HCT116 (cell line): Measurements from ENCODE around the gene VPS9D1. TPM values are rescaled to one million over a fixed set of nuclear protein-coding genes. Genes with fewer than 3 reads are reported as not detected.

ENCODE experiments used
- ATAC-seq: fragments of 200-7000 bp; cut with Tn5 transposase; 2 replicates; pipeline ENCODE4 v1.9.1; 2020; ENCODE audit warnings: mild to moderate bottlenecking, moderate library complexity
- BruUV-seq: library from RNA; stranded (reverse); fragments of 400-500 nt; replicated peaks from 2 replicates; lab custom pipeline; 2021; lab: Mats Ljungman, UMichigan
- CTCF ChIA-PET: fragments of 300-600 bp; sonication (Branson Sonifier 250); formaldehyde crosslinking; loops from one replicate; lab custom pipeline; 2021; ENCODE audit warnings: antibody characterized with exemption; lab: Charles Lee
- POLR2A ChIA-PET: fragments of 300-600, 350-600 bp; sonication (Branson Sonifier 250); formaldehyde crosslinking; loops from one replicate; lab custom pipeline; 2021; ENCODE audit warnings: antibody characterized with exemption; lab: Charles Lee
- RAD21 ChIA-PET, 2 experiments: fragments of 300-600 bp; sonication (Branson Sonifier 250); formaldehyde crosslinking; loops; one replicate each; lab custom pipeline; 2023; ENCODE audit warnings: low total read pairs in 2 of 2; ENCODE audit not compliant: uncharacterized antibody in 2 of 2, unreplicated experiment in 2 of 2, low non-redundant PET in 1 of 2; lab: Charles Lee
- DNase-seq: peaks from one replicate; pipeline ENCODE4 v3.0.0-alpha.2; 2010; ENCODE audit warnings: low read depth, low spot score
- H2AFZ ChIP-seq: fragments of 200-600 bp; shearing (Covaris generic), sonication (generic); 2 replicates; pipeline ENCODE4 v1.6.1; 2017; ENCODE audit warnings: low read depth, mixed run types, mixed read lengths, antibody characterized with exemption, low read length; ENCODE audit not compliant: poor library complexity, severe bottlenecking
- H3K27ac ChIP-seq: 2 replicates; pipeline ENCODE4 v1.5.1; 2012; ENCODE audit warnings: low read depth, low read length
- H3K27me3 ChIP-seq: fragments of 200-600 bp; sonication (generic); 2 replicates; pipeline ENCODE4 v1.6.1; 2016; ENCODE audit warnings: mixed run types, low read length, mixed read lengths; ENCODE audit not compliant: insufficient read depth
- H3K36me3 ChIP-seq, 2 experiments: fragments of 200-500 bp in 1 of 2; fragments of 200-600 bp in 1 of 2; sonication (Bioruptor generic) in 1 of 2; sonication (generic) in 1 of 2; 2 replicates each; pipeline versions ENCODE4 v1.5.1 to v1.6.1; 2014 to 2016; ENCODE audit warnings: low read length in 2 of 2, inconsistent platforms in 1 of 2, mixed read lengths in 1 of 2, mixed run types in 1 of 2; ENCODE audit not compliant: insufficient read depth in 2 of 2, control insufficient read depth in 1 of 2
- H3K4me1 ChIP-seq, 2 experiments: fragments of 200-600 bp in 1 of 2; sonication (generic) in 1 of 2; 2 replicates each; pipeline versions ENCODE4 v1.5.1 to v1.6.1; 2012 to 2017; ENCODE audit warnings: low read length in 2 of 2, inconsistent platforms in 1 of 2, mild to moderate bottlenecking in 1 of 2, mixed read lengths in 1 of 2, mixed run types in 1 of 2, moderate library complexity in 1 of 2; ENCODE audit not compliant: insufficient read depth in 2 of 2, control insufficient read depth in 1 of 2
- H3K4me2 ChIP-seq: fragments of 200-600 bp; sonication (generic); 2 replicates; pipeline ENCODE4 v1.6.1; 2017; ENCODE audit warnings: mixed run types, low read length, mixed read lengths
- H3K4me3 ChIP-seq, 2 experiments: fragments of 200-600 bp in 1 of 2; sonication (generic) in 1 of 2; replicated peaks in 1 of 2; 2 replicates each; pipeline ENCODE4 v1.5.1; 2011 to 2016; ENCODE audit warnings: low read length in 2 of 2, control low read depth in 1 of 2, low read depth in 1 of 2, mild to moderate bottlenecking in 1 of 2, mixed read lengths in 1 of 2, mixed run types in 1 of 2
- H3K79me2 ChIP-seq: fragments of 200-600 bp; sonication (generic); 2 replicates; pipeline ENCODE4 v1.6.1; 2017; ENCODE audit warnings: mild to moderate bottlenecking, mixed run types, low read length, moderate library complexity, mixed read lengths; ENCODE audit not compliant: insufficient read depth
- H3K9ac ChIP-seq: fragments of 200-600 bp; sonication (generic); 2 replicates; pipeline ENCODE4 v1.6.1; 2016; ENCODE audit warnings: low read length, mixed read lengths
- H3K9me2 ChIP-seq: fragments of 200-600 bp; sonication (generic), shearing (Covaris generic); 2 replicates; pipeline ENCODE4 v1.6.1; 2017; ENCODE audit warnings: mixed run types, mild to moderate bottlenecking, moderate library complexity; ENCODE audit not compliant: insufficient read depth
- H3K9me3 ChIP-seq, 2 experiments: fragments of 200-500 bp in 1 of 2; fragments of 200-600 bp in 1 of 2; sonication (Bioruptor generic) in 1 of 2; sonication (generic) in 1 of 2; 2 replicates each; pipeline ENCODE4 v1.6.1; 2014 to 2017; ENCODE audit warnings: low read length in 2 of 2, mixed read lengths in 2 of 2, inconsistent platforms in 1 of 2, low read depth in 1 of 2, mild to moderate bottlenecking in 1 of 2, mixed run types in 1 of 2, moderate library complexity in 1 of 2; ENCODE audit not compliant: control insufficient read depth in 1 of 2, insufficient read depth in 1 of 2
- H4K20me1 ChIP-seq: fragments of 200-600 bp; sonication (generic), shearing (Covaris generic); 2 replicates; pipeline ENCODE4 v1.6.1; 2017; ENCODE audit warnings: mixed run types, mild to moderate bottlenecking, moderate library complexity; ENCODE audit not compliant: insufficient read depth
- CTCF ChIP-seq, 3 experiments: fragments of 200-600 bp in 1 of 3; sonication (generic) in 1 of 3; IDR thresholded peaks in 2 of 3; conservative IDR thresholded peaks in 1 of 3; 2 replicates each; pipeline ENCODE4 v1.5.1; 2012 to 2017; ENCODE audit warnings: low read depth in 2 of 3, low read length in 2 of 3, antibody characterized with exemption in 1 of 3, borderline replicate concordance in 1 of 3, control low read depth in 1 of 3, mild to moderate bottlenecking in 1 of 3, mixed read lengths in 1 of 3, mixed run types in 1 of 3, moderate library complexity in 1 of 3; ENCODE audit not compliant: insufficient read depth in 1 of 3
- ELF1 ChIP-seq: IDR thresholded peaks from 2 replicates; pipeline ENCODE4 v1.6.1; 2012; ENCODE audit warnings: low read depth, borderline replicate concordance
- JUND ChIP-seq: IDR thresholded peaks from 2 replicates; pipeline ENCODE4 v1.6.1; 2012
- POLR2AphosphoS5 ChIP-seq: IDR thresholded peaks from 2 replicates; pipeline ENCODE4 v1.6.1; 2011; ENCODE audit warnings: mild to moderate bottlenecking, low read depth, low read length, moderate library complexity
- SIN3A ChIP-seq: IDR thresholded peaks from 2 replicates; pipeline ENCODE4 v1.6.1; 2012; ENCODE audit warnings: low read depth
- SRF ChIP-seq: IDR thresholded peaks from 2 replicates; pipeline ENCODE4 v1.6.1; 2012; ENCODE audit warnings: low read depth
- ZBTB33 ChIP-seq: IDR thresholded peaks from 2 replicates; pipeline ENCODE4 v1.6.1; 2011; ENCODE audit warnings: mild to moderate bottlenecking, low read length, moderate library complexity; ENCODE audit not compliant: insufficient replicate concordance; ENCODE audit errors: extremely low read depth
- ZNF274 ChIP-seq: fragments of 200-500 bp; sonication (Bioruptor generic); IDR thresholded peaks from 2 replicates; pipeline ENCODE4 v1.6.1; 2014; ENCODE audit warnings: mild to moderate bottlenecking, low read depth, low read length, inconsistent platforms
- intact Hi-C: fragments of 100-400 bp; cut with micrococcal nuclease; formaldehyde crosslinking; loops from 2 replicates; pipeline ENCODE4 v1.10.0; 2022
- total RNA-seq: library from RNA; stranded (reverse); gene quantifications from one replicate; pipeline ENCODE4 v1.2.1, GENCODE V29; 2021; ENCODE audit not compliant: unreplicated experiment

Gene VPS9D1
- total RNA-seq, 1 experiment from 2014 or later, result 4.2 TPM

- no peak for TF ChIP-seq ELF1
Measured at GRCh38 chr16:89710709-89711564, 9.8 kb downstream of the VPS9D1 start (continued).

- Histone ChIP-seq H3K9me3 (no peaks in the 10 kb centered on the region), H3K79me2 (peaks cover 31% of the 10 kb centered on the region), H3K9ac (no peak overlapping the region), H3K4me2 (no peak overlapping the region), H3K36me3 (peaks cover 5 to 13% of the 10 kb centered on the region in 2 experiments), H3K4me1 (peaks cover 6 to 36% of the 10 kb centered on the region in 2 experiments; a peak in 3 of 4 replicates), H2AFZ (no peak overlapping the region), H3K27me3 (no peaks in the 10 kb centered on the region), H3K4me3 (no peak overlapping the region), H4K20me1 (no peaks in the 10 kb centered on the region), H3K27ac (no peak overlapping the region), H3K9me2 (no peaks in the 10 kb centered on the region)
- ChIA-PET POLR2A (interaction anchor here (3.2 kb wide), 1 partner anchor 10 kb away, joined by 12 read pairs; the partner anchor contains the start of gene VPS9D1), CTCF (interaction anchor here (1.8 kb wide), 1 partner anchor 10 kb away, joined by 6 read pairs; no protein-coding TSS in a partner anchor), RAD21 (no interaction called here)
- ATAC-seq (no peak), DNase-seq (no peak)
- TF ChIP-seq ZNF274, result no peak
- no peak for TF ChIP-seq ZBTB33
- TF ChIP-seq JUND, result no peak
- no peak for TF ChIP-seq CTCF (IDR thresholded peaks at IDR 0.05 in 2 of 3, conservative IDR thresholded peaks at IDR 0.05 in 1 of 3; ENCODE audit: borderline replicate concordance in 1 of 3, insufficient read depth in 1 of 3, low read depth in 2 of 3, low read length in 2 of 3)
- no peak for TF ChIP-seq SIN3A
- TF ChIP-seq POLR2AphosphoS5, result no peak
- no peak for TF ChIP-seq SRF
- intact Hi-C loops, result no loop called here
- BruUV-seq, result no TSS peak
Measured at GRCh38 chr16:89709716-89710432, 10.8 kb downstream of the VPS9D1 start.
